Muscle of leg (tissue), 11 donors: Measurements from ENCODE around the gene ARRDC2. TPM values are rescaled to one million over a fixed set of nuclear protein-coding genes. Genes with fewer than 3 reads are reported as not detected.

Experiments
- DNase-seq: peaks from one replicate; pipeline ENCODE4 v3.0.0; 2013
- H3K27ac ChIP-seq: one replicate; pipeline ENCODE4 v1.5.1; 2013; ENCODE audit warnings: mild to moderate bottlenecking, low read length, control low read depth
- H3K27me3 ChIP-seq: one replicate; pipeline ENCODE4 v1.6.1; 2013; ENCODE audit warnings: low read length; ENCODE audit not compliant: control insufficient read depth, insufficient read depth
- H3K36me3 ChIP-seq: one replicate; pipeline ENCODE4 v1.6.1; 2013; ENCODE audit warnings: low read length; ENCODE audit not compliant: control insufficient read depth, insufficient read depth
- H3K4me1 ChIP-seq: one replicate; pipeline ENCODE4 v1.6.1; 2013; ENCODE audit warnings: low read length; ENCODE audit not compliant: control insufficient read depth, insufficient read depth
- H3K4me3 ChIP-seq: one replicate; pipeline ENCODE4 v1.5.1; 2013; ENCODE audit warnings: low read length, control low read depth
- H3K9me3 ChIP-seq: replicated peaks from 2 replicates; pipeline ENCODE4 v1.6.1; 2013; ENCODE audit warnings: low read depth, low read length; ENCODE audit not compliant: control insufficient read depth
- WGBS: methylation state at CpG from one replicate; pipeline ENCODE4 v1.1.5; 2013; ENCODE audit warnings: missing lambda C conversion rate; ENCODE audit not compliant: insufficient coverage; 5-methylcytosine and 5-hydroxymethylcytosine counted together
- polyA plus RNA-seq, 8 donors: library from polyadenylated mRNA; unstranded; fragments of 120-200 nt; gene quantifications; one replicate each; pipeline versions ENCODE4 v1.2.1 to v1.2.3, GENCODE V29; 2013; ENCODE audit warnings: inconsistent platforms in 1 of 8, low replicate concordance in 1 of 8; ENCODE audit not compliant: insufficient read length in 8 of 8, insufficient read depth in 1 of 8
- total RNA-seq: library from RNA; stranded (reverse); fragments of 120-200 nt; gene quantifications from one replicate; pipeline ENCODE4 v1.2.4, GENCODE V29; 2013

Gene ARRDC2
- total and polyA plus RNA-seq, 9 donors: 3.4 to 6.7 (median 4.5) TPM

GRCh38 chr19:18058208-18059009, 50.4 kb downstream of the ARRDC2 start:
- Histone ChIP-seq H3K4me3 (peak overlapping the region; percentile 26), H3K36me3 (no peaks in the 10 kb centered on the region), H3K9me3 (no peaks in the 10 kb centered on the region), H3K4me1 (peaks cover 9% of the 10 kb centered on the region), H3K27ac (peak overlapping the region; percentile 82), H3K27me3 (peaks cover 9% of the 10 kb centered on the region)
- 2% methylated on average over 18 of the region's 34 CpGs for WGBS
- DNase-seq: peak; percentile 89

GRCh38 chr19:18059297-18059696, 51.3 kb downstream of the ARRDC2 start:
- WGBS: 33% methylated on average over 1 of the region's 8 CpGs
- H3K36me3 ChIP-seq: no peaks in the 10 kb centered on the region
- H3K4me3 ChIP-seq: no peak overlapping the region
- H3K27ac ChIP-seq: no peak overlapping the region
- H3K4me1 ChIP-seq: peaks cover 9% of the 10 kb centered on the region
- no peak for DNase-seq
- no peaks in the 10 kb centered on the region for H3K9me3 ChIP-seq
- peaks cover 12% of the 10 kb centered on the region for H3K27me3 ChIP-seq

GRCh38 chr19:18059902-18060301, 51.9 kb downstream of the ARRDC2 start:
- Histone ChIP-seq H3K36me3 (no peaks in the 10 kb centered on the region), H3K4me1 (peaks cover 9% of the 10 kb centered on the region), H3K27me3 (peaks cover 12% of the 10 kb centered on the region), H3K4me3 (no peak overlapping the region), H3K9me3 (no peaks in the 10 kb centered on the region), H3K27ac (no peak overlapping the region)
- DNase-seq: no peak
- 37% methylated on average over 3 of the region's 5 CpGs for WGBS

- WGBS: 85% methylated on average over 6 of the region's 6 CpGs
- Histone ChIP-seq H3K27ac (no peak overlapping the region), H3K27me3 (peaks cover 12% of the 10 kb centered on the region), H3K4me1 (peaks cover 9% of the 10 kb centered on the region), H3K9me3 (no peaks in the 10 kb centered on the region), H3K36me3 (no peaks in the 10 kb centered on the region), H3K4me3 (no peak overlapping the region)
- no peak for DNase-seq
Measured at GRCh38 chr19:18060472-18060871, 52.5 kb downstream of the ARRDC2 start.

- Histone ChIP-seq H3K4me1 (peaks cover 9% of the 10 kb centered on the region), H3K27ac (no peak overlapping the region), H3K9me3 (no peaks in the 10 kb centered on the region), H3K27me3 (peaks cover 12% of the 10 kb centered on the region), H3K36me3 (no peaks in the 10 kb centered on the region), H3K4me3 (no peak overlapping the region)
- WGBS: 37% methylated on average over 6 of the region's 8 CpGs
- no peak for DNase-seq
Measured at GRCh38 chr19:18062028-18062427, 54.1 kb downstream of the ARRDC2 start.

- Histone ChIP-seq H3K27me3 (peaks cover 12% of the 10 kb centered on the region), H3K27ac (no peak overlapping the region), H3K4me3 (no peak overlapping the region), H3K36me3 (no peaks in the 10 kb centered on the region), H3K9me3 (no peaks in the 10 kb centered on the region), H3K4me1 (peaks cover 3% of the 10 kb centered on the region)
- 63% methylated on average over 4 of the region's 5 CpGs for WGBS
- no peak for DNase-seq
Measured at GRCh38 chr19:18063463-18063862, 55.5 kb downstream of the ARRDC2 start.

Other genes starting within 250 kb of the ARRDC2 start
- gene B3GNT3, start 213.0 kb upstream of the ARRDC2 start, total RNA-seq: 0.04 TPM
- gene B3GNT3, start 213.0 kb upstream of the ARRDC2 start, polyA plus RNA-seq: 1 to 10 TPM in 1 of 8 donors, under 1 TPM in 4, not detected in 3; 0.11 to 3.5 (median 0.64) TPM
- not detected for gene INSL3, start 186.7 kb upstream of the ARRDC2 start, total RNA-seq
- gene INSL3, start 186.7 kb upstream of the ARRDC2 start, polyA plus RNA-seq: not detected
- gene JAK3, start 160.2 kb upstream of the ARRDC2 start, total RNA-seq: 1.5 TPM
- gene JAK3, start 160.2 kb upstream of the ARRDC2 start, polyA plus RNA-seq: 1 to 10 TPM; 1.3 to 2.7 (median 2.2) TPM
- 2,929 TPM for gene RPL18A, start 148.3 kb upstream of the ARRDC2 start, total RNA-seq
- gene RPL18A, start 148.3 kb upstream of the ARRDC2 start, polyA plus RNA-seq: 1,000 to 10,000 TPM; 2,380 to 3,065 (median 2,779) TPM
- gene SLC5A5, start 136.2 kb upstream of the ARRDC2 start, total RNA-seq: not detected
- under 1 TPM in 4 of 8 donors, not detected in 4; 0.04 to 0.07 (median 0.05) TPM for gene SLC5A5, start 136.2 kb upstream of the ARRDC2 start, polyA plus RNA-seq
- 16.4 TPM for gene CCDC124, start 75.2 kb upstream of the ARRDC2 start, total RNA-seq
- 10 to 100 TPM; 58.6 to 78.0 (median 69.7) TPM for gene CCDC124, start 75.2 kb upstream of the ARRDC2 start, polyA plus RNA-seq
- gene KCNN1, start 41.1 kb upstream of the ARRDC2 start, total RNA-seq: 1.2 TPM
- gene KCNN1, start 41.1 kb upstream of the ARRDC2 start, polyA plus RNA-seq: 1 to 10 TPM in 7 of 8 donors, under 1 TPM in 1; 0.65 to 2.5 (median 1.4) TPM
- gene IL12RB1, start 78.8 kb downstream of the ARRDC2 start, total RNA-seq: 0.22 TPM
- under 1 TPM; 0.15 to 0.71 (median 0.32) TPM for gene IL12RB1, start 78.8 kb downstream of the ARRDC2 start, polyA plus RNA-seq
- gene MAST3, start 89.6 kb downstream of the ARRDC2 start, total RNA-seq: 3.4 TPM
- gene MAST3, start 89.6 kb downstream of the ARRDC2 start, polyA plus RNA-seq: 10 to 100 TPM in 2 of 8 donors, 1 to 10 TPM in 6; 3.9 to 12.2 (median 8.3) TPM
- gene PIK3R2, start 145.0 kb downstream of the ARRDC2 start, total RNA-seq: 25.0 TPM
- gene PIK3R2, start 145.0 kb downstream of the ARRDC2 start, polyA plus RNA-seq: 10 to 100 TPM; 43.7 to 74.7 (median 51.4) TPM
- gene IFI30, start 165.6 kb downstream of the ARRDC2 start, total RNA-seq: 4.6 TPM
- 1 to 10 TPM in 2 of 8 donors, under 1 TPM in 4, not detected in 2; 0.17 to 5.0 (median 0.51) TPM for gene IFI30, start 165.6 kb downstream of the ARRDC2 start, polyA plus RNA-seq
- gene MPV17L2, start 185.0 kb downstream of the ARRDC2 start, total RNA-seq: 3.7 TPM
- gene MPV17L2, start 185.0 kb downstream of the ARRDC2 start, polyA plus RNA-seq: 1 to 10 TPM; 5.1 to 7.9 (median 6.4) TPM
- gene RAB3A, start 195.9 kb downstream of the ARRDC2 start, total RNA-seq: 1.5 TPM
- gene RAB3A, start 195.9 kb downstream of the ARRDC2 start, polyA plus RNA-seq: 1 to 10 TPM; 3.2 to 5.4 (median 4.0) TPM
- gene PDE4C, start 218.3 kb downstream of the ARRDC2 start, total RNA-seq: 3.3 TPM
- 10 to 100 TPM in 2 of 8 donors, 1 to 10 TPM in 6; 1.5 to 15.2 (median 4.6) TPM for gene PDE4C, start 218.3 kb downstream of the ARRDC2 start, polyA plus RNA-seq